ENCODE results near the gene WDPCP. TPM values are rescaled to one million over a fixed set of nuclear protein-coding genes. Genes with fewer than 3 reads are reported as not detected.
A peak's percentile ranks its signal among the peaks of the same experiment; 100 is the strongest.
"Not testable (repeated sequence)": the region's sequence is repeated elsewhere in the genome, so short reads cannot be mapped to it uniquely, and the experiment has no call there.

The WDPCP gene
- total RNA-seq, 1 donor from 2014 or later = 26.9 TPM

DNA sequence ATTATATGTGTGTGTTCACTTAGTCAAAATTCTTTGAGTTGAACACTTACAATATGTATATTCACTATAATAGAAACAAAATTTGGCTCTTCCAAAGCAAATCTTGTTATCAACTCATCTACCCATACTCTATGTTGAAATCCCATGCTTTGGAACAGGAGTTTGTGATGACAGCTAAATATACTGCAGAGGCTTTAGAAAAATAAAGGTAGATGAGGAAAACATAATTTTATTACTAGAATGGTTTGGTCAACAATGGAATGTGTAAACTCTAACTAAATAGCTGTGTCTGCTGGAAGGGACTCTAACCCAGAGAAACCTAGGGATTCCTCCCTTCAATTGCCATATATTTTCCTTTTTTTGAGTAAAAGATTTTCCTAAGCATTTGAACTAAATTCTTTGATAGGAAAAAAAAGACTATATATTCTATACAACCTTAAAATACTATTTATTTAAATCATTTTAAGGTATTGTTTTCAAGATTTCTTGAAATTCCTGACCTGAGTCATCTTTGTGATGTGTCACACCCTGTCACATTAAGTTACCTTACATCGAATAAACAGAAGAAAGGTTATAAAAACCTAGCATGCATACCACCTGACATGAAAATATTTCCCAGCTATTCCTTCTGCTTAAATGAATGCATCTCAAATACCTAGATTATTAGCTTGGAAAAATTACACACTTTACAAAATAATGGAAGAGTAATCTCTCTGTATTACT lies 362.2 kb downstream of the WDPCP start:
- no peak for DNase-seq

- peak; percentile 6 for DNase-seq
Observed at GRCh38 chr2:63218800-63219526, 369.3 kb downstream of the WDPCP start.

- no peak for DNase-seq
Observed at GRCh38 chr2:63195310-63195709, 393.0 kb downstream of the WDPCP start.

DNA sequence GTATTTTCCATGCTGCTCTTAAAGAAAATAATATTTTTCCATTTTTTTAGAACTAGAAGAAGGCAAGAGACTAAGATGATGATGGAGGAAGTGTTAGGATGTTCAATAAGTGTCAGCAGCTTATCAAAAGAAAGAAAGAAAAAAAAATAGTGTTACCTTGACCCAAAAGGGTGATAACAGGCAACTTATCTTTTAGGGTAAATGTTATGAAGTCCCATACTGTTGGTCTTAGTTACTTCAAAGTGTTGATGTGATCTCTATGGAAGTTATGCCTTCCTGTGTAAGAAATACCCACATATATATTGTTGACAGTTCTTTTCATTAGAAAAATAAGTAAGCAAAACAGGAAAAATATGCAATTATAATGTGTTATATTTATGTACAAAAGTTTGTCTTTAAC lies 394.1 kb downstream of the WDPCP start:
- no peak for DNase-seq

- no peak for DNase-seq
Observed at GRCh38 chr2:63192889-63193774, 395.1 kb downstream of the WDPCP start.

- DNase-seq = peak; percentile 9
Observed at GRCh38 chr2:63192169-63192888, 395.9 kb downstream of the WDPCP start.

DNA sequence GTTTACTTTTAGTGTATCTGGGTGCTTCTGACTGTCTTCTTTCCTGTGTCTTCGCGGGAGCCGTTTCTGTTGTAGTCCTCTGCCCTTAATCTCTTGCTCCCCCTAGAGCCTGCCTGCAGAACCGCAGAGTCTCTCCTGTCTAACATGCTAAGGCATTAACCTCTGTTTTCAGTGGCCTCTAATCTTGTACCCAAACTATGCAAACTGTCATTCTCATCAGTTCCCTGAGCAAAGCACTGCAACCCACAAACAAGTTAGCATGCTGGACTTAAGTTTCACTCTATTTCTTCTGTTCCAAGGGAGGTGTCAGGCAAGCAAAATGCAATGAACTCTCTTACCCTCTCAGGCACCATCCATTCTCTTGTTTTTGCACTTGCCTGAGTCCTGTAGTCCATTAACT lies 399.3 kb downstream of the WDPCP start:
- no peak for DNase-seq

- DNase-seq = no peak
Observed at GRCh38 chr2:63186331-63186730, 401.9 kb downstream of the WDPCP start.

DNA sequence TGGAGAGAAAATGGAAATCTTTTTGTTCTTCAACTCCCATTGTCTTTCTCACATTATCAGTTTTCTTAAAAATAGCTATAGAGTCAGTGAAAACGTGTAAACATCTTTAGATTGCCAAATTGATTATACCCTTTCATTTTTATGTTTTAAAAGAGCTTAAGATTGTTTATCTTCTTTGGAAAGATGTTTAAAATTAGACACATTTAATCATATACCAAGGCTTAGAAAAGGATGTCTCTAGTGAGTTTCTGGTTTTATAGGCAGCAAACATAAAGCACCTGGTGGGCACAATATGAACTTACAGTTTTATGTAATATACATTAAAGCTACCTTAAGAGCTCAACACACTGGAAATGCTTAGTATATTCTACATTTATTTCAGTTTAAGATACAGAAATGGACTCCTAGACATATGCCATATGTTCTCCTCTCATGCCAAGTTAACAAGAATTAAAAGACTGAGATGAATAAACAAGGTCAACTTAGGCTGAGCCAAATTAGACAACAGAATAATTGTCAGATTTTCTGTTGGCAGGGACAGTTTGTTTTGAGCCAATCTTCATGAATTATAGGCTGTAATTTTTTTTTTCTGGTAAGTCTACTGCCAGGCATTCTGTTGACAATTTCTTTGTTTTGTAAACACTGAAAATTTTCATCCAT lies 425.0 kb downstream of the WDPCP start:
- no peak for DNase-seq

DNA sequence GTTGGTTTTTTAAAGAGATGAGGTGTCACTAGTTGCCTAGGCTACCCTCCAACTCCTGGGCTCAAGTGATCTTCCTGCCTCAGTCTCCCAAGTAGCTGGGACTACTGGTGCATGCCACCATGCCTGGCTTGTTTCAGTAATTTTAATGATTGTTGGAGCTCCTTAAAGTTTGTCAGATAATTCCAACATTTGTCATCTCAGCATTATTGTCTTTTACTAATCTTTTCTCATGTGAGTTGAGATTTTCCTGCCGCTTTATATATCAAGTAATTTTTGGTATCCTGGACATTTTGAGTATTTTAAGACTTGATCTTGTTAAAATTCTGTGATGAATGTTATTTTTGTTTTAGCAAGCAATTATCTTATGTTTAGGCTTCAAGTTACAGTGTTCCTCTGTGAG lies 429.0 kb downstream of the WDPCP start:
- DNase-seq = no peak

GRCh38 chr2:63136683-63137082 lies 451.6 kb downstream of the WDPCP start:
- DNase-seq = not testable (repeated sequence)

DNA sequence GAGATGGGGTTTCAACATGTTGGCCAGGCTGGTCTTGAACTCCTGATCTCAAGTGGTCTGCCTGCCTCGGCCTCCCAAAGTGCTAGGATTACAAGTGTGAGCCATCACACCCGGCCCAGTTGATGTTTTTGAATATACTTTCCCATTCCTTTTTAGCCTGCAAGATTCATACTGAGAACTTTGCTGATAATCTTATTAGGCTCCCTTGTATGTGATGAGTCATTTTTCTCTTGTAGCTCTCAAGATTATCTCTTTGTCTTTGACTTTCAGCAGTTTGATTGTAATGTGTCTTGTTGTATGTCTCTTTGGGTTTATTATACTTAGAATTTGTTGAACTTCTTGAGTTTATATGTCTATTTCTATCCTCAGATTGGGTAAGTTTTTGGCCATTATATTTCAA lies 456.3 kb downstream of the WDPCP start:
- no peak for DNase-seq

DNA sequence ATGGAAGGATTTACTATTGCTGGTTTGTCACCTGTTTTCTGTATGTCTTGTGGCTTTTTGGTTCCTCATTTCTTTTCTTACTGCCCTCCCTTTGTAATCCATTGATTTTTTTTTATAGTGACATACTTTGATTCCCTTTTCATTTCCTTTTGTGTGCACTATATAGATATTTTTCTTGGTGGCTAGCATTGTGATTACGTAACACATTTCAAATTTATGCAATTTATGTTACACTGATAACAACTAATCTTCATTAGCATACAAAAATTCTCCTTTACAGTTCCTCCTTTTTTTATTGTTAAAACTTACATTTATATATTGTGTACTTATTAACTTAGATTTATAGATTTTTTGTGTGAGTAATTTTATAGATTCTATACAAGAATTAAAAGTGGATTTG lies 457.1 kb downstream of the WDPCP start:
- no peak for DNase-seq

- no peak for DNase-seq
Observed at GRCh38 chr2:63127594-63127993, 460.7 kb downstream of the WDPCP start.

DNA sequence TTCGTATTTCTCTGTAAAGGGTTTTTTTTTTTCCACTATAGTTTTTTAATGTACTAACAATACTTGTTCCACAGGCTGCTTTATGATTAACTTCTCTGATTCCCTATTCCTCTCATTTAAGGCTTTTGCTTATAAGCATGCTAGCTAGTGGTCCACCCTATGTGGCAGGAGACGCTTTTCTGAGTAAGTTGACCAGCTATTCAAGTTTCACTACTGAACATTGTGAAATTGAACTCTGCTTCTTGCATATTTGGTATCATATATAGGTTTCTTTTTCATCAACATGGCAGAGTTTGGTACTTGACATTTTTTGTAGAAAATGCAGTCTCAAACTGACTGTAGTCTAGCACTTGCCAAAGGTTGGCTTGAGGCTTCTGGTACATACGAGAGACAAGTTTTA lies 463.4 kb downstream of the WDPCP start:
- DNase-seq = no peak

GRCh38 chr2:63124218-63124617 lies 464.1 kb downstream of the WDPCP start:
- DNase-seq = no peak

GRCh38 chr2:63122921-63123320 lies 465.4 kb downstream of the WDPCP start:
- DNase-seq = peak; percentile 12

DNA sequence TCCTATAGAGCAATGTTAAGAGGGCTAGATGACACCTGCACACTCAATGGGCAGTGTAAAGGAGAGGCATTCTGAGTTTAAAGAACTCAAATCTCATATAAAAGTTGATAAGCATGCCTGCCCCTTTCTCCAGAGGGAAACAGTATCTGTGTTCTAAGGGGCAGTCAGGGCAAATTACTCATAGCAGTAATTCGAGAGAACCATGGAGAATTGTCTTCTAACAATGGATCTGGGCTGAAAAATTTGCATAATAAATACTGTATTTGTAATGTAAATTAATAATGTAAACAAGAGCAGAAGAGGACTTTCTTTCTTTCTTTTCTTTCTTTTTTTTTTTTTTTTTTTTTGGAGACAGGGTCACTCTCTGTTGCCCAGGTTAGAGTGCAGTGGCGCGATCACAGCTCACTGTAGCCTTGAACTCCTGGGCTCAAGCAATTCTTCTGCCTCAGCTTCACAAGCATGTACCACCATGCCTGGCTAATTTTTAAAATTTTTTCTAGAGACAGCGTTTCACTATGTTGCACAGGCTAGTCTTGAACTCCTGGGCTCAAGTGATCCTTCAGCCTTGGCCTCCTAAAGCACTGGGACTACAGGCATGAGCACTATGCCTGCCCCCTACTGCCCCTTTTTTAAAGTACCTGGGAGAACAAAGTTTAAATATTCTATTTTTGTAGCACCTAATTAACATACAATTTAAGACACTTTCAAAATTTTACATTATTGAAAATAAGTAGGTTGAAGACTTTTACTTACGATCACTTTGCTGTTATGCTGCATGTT lies 467.0 kb downstream of the WDPCP start:
- DNase-seq = no peak

- no peak for DNase-seq
Observed at GRCh38 chr2:63118821-63119220, 469.5 kb downstream of the WDPCP start.

DNA sequence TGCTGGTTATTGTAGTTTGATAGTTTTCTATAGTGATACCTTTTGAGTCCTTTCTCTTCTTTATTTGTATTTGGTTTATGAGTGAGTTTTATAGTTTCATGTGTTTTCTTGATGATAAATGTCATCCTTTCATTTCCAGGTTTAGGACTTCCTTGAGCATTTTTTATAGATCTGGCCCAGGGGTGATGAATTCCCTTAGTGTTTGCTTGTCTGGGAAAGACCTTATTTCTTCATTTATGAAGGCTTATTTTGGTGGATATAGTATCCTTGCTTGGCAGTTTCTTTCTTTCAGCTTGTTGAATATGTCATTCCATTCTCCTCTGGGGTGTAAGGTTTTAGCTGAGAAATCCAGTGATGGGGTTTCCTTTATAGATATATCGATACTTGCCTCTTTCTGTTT lies 483.8 kb downstream of the WDPCP start:
- DNase-seq = no peak

- no peak for DNase-seq
Observed at GRCh38 chr2:63101954-63102353, 486.3 kb downstream of the WDPCP start.

All from tongue (tissue), 2 donors.